ENCODE data around the gene ZNF76.

Gene ZNF76

GRCh38 chr6:35259194-35259947 lies at the start of gene ZNF76:
ZNF76 (plus strand) TSS chr6:35259735; CDS start chr6:35281152, 21,417 bp downstream.
- Mint-ChIP-seq H3K36me3 (peaks cover 5% of the 10 kb centered on the region), H3K4me1 (peaks cover 45% of the 10 kb centered on the region), H3K27me3 (no peaks in the 10 kb centered on the region), H3K4me3 (peak within 1 kb of the TSS; percentile 96), H3K27ac (peak within 1 kb of the TSS; percentile 88), H3K9me3 (no peaks in the 10 kb centered on the region)
- CTCF ChIA-PET: interaction anchor here (0.8 to 2.3 kb wide), 2 partner anchors 8 to 11 kb away, joined by 3 to 6 read pairs; no protein-coding TSS in a partner anchor
- peak; percentile 93 for DNase-seq

GRCh38 chr6:35213298-35213791 lies 46.2 kb upstream of the ZNF76 start:
- H3K27me3 Mint-ChIP-seq: peaks cover 100% of the 10 kb centered on the region
- H3K9me3 Mint-ChIP-seq: no peaks in the 10 kb centered on the region
- peaks cover 11% of the 10 kb centered on the region for H3K4me1 Mint-ChIP-seq
- H3K36me3 Mint-ChIP-seq: no peaks in the 10 kb centered on the region
- H3K4me3 Mint-ChIP-seq: peak overlapping the region; percentile 53
- no peak for DNase-seq
- CTCF ChIA-PET: interaction anchor here (3.3 kb wide), 1 partner anchor 28 kb away, joined by 8 read pairs; no protein-coding TSS in a partner anchor
- H3K27ac Mint-ChIP-seq: no peak overlapping the region

GRCh38 chr6:35213824-35214756 lies 45.4 kb upstream of the ZNF76 start, which contains the start of gene SCUBE3:
SCUBE3 (plus strand) TSS chr6:35213956; CDS start chr6:35214419, 463 bp downstream.
- DNase-seq: peak; percentile 47
- H3K9me3 Mint-ChIP-seq: no peaks in the 10 kb centered on the region
- peak within 1 kb of the TSS; percentile 53 for H3K4me3 Mint-ChIP-seq
- no peaks in the 10 kb centered on the region for H3K36me3 Mint-ChIP-seq
- peaks cover 100% of the 10 kb centered on the region for H3K27me3 Mint-ChIP-seq
- H3K4me1 Mint-ChIP-seq: peaks cover 11% of the 10 kb centered on the region
- no peak within 1 kb of the TSS for H3K27ac Mint-ChIP-seq
- CTCF ChIA-PET: interaction anchor here (1.2 to 3.3 kb wide), 2 partner anchors 27 to 227 kb away, joined by 3 to 8 read pairs; no protein-coding TSS in a partner anchor

GRCh38 chr6:35214869-35215664 lies 44.5 kb upstream of the ZNF76 start:
- CTCF ChIA-PET: interaction anchor here (0.7 to 3.3 kb wide), 5 partner anchors 10 to 228 kb away, joined by 3 to 8 read pairs (median 3); no protein-coding TSS in a partner anchor

GRCh38 chr6:35215665-35216411 lies 43.7 kb upstream of the ZNF76 start:
- no peak overlapping the region for H3K4me3 Mint-ChIP-seq
- no peak for DNase-seq
- CTCF ChIA-PET: interaction anchor here (0.9 to 3.3 kb wide), 4 partner anchors 11 to 229 kb away, joined by 3 to 8 read pairs (median 4); no protein-coding TSS in a partner anchor
- H3K9me3 Mint-ChIP-seq: no peaks in the 10 kb centered on the region
- H3K27ac Mint-ChIP-seq: no peak overlapping the region
- H3K27me3 Mint-ChIP-seq: peaks cover 99% of the 10 kb centered on the region
- H3K4me1 Mint-ChIP-seq: peaks cover 11% of the 10 kb centered on the region
- H3K36me3 Mint-ChIP-seq: no peaks in the 10 kb centered on the region

More at GRCh38 chr6:35214869-35215664, 44.5 kb upstream of the ZNF76 start:
- no peak overlapping the region for H3K4me3 Mint-ChIP-seq
- peaks cover 11% of the 10 kb centered on the region for H3K4me1 Mint-ChIP-seq
- H3K27ac Mint-ChIP-seq: no peak overlapping the region
- H3K9me3 Mint-ChIP-seq: no peaks in the 10 kb centered on the region
- no peaks in the 10 kb centered on the region for H3K36me3 Mint-ChIP-seq
- no peak for DNase-seq
- peaks cover 100% of the 10 kb centered on the region for H3K27me3 Mint-ChIP-seq

- no peak overlapping the region for H3K4me3 Mint-ChIP-seq
- peaks cover 99% of the 10 kb centered on the region for H3K27me3 Mint-ChIP-seq
- no peak for DNase-seq
- CTCF ChIA-PET: interaction anchor here (0.9 to 3.3 kb wide), 2 partner anchors 12 to 24 kb away, joined by 3 to 8 read pairs; no protein-coding TSS in a partner anchor
- H3K36me3 Mint-ChIP-seq: no peaks in the 10 kb centered on the region
- H3K4me1 Mint-ChIP-seq: peaks cover 11% of the 10 kb centered on the region
- H3K27ac Mint-ChIP-seq: no peak overlapping the region
- no peaks in the 10 kb centered on the region for H3K9me3 Mint-ChIP-seq
These were observed 43.2 kb upstream of the ZNF76 start for GRCh38 chr6:35216412-35216732.

- Mint-ChIP-seq H3K27ac (no peak overlapping the region), H3K27me3 (peaks cover 94% of the 10 kb centered on the region), H3K4me1 (peaks cover 11% of the 10 kb centered on the region), H3K4me3 (no peak overlapping the region), H3K36me3 (no peaks in the 10 kb centered on the region), H3K9me3 (no peaks in the 10 kb centered on the region)
- CTCF ChIA-PET: interaction anchor here (0.9 to 3.3 kb wide), 2 partner anchors 13 to 24 kb away, joined by 3 to 8 read pairs; no protein-coding TSS in a partner anchor
- no peak for DNase-seq
These were observed 42.4 kb upstream of the ZNF76 start for GRCh38 chr6:35216851-35217811.

- H3K9me3 Mint-ChIP-seq: no peaks in the 10 kb centered on the region
- H3K4me1 Mint-ChIP-seq: peaks cover 7% of the 10 kb centered on the region
- H3K27ac Mint-ChIP-seq: no peak overlapping the region
- DNase-seq: no peak
- CTCF ChIA-PET: interaction anchor here (1.3 kb wide), 1 partner anchor 13 kb away, joined by 4 read pairs; no protein-coding TSS in a partner anchor
- no peak overlapping the region for H3K4me3 Mint-ChIP-seq
- no peaks in the 10 kb centered on the region for H3K36me3 Mint-ChIP-seq
- H3K27me3 Mint-ChIP-seq: peaks cover 92% of the 10 kb centered on the region
These were observed 41.5 kb upstream of the ZNF76 start for GRCh38 chr6:35218021-35218420.

GRCh38 chr6:35218456-35218855 lies 41.1 kb upstream of the ZNF76 start:
- Mint-ChIP-seq H3K9me3 (no peaks in the 10 kb centered on the region), H3K27ac (no peak overlapping the region), H3K4me3 (no peak overlapping the region), H3K4me1 (peaks cover 5% of the 10 kb centered on the region), H3K27me3 (peaks cover 90% of the 10 kb centered on the region), H3K36me3 (no peaks in the 10 kb centered on the region)
- CTCF ChIA-PET: interaction anchor here (1.0 to 1.3 kb wide), 2 partner anchors 13 to 22 kb away, joined by 4 to 6 read pairs; no protein-coding TSS in a partner anchor
- no peak for DNase-seq

GRCh38 chr6:35219683-35220326 lies 39.7 kb upstream of the ZNF76 start:
- H3K4me3 Mint-ChIP-seq: no peak overlapping the region
- H3K27ac Mint-ChIP-seq: no peak overlapping the region
- no peaks in the 10 kb centered on the region for H3K9me3 Mint-ChIP-seq
- H3K36me3 Mint-ChIP-seq: no peaks in the 10 kb centered on the region
- H3K27me3 Mint-ChIP-seq: peaks cover 84% of the 10 kb centered on the region
- H3K4me1 Mint-ChIP-seq: peaks cover 3% of the 10 kb centered on the region
- CTCF ChIA-PET: interaction anchor here (0.7 to 0.8 kb wide), 2 partner anchors 10 to 21 kb away, joined by 3 read pairs; no protein-coding TSS in a partner anchor
- no peak for DNase-seq

- no peaks in the 10 kb centered on the region for H3K9me3 Mint-ChIP-seq
- peaks cover 75% of the 10 kb centered on the region for H3K27me3 Mint-ChIP-seq
- no peak for DNase-seq
- H3K36me3 Mint-ChIP-seq: no peaks in the 10 kb centered on the region
- no peak overlapping the region for H3K27ac Mint-ChIP-seq
- peaks cover 3% of the 10 kb centered on the region for H3K4me1 Mint-ChIP-seq
- H3K4me3 Mint-ChIP-seq: no peak overlapping the region
- CTCF ChIA-PET: no interaction called here
These were observed 38.8 kb upstream of the ZNF76 start for GRCh38 chr6:35220711-35221110.
